ENCODE data around the gene SLC30A7.

Gene SLC30A7

GRCh38 chr1:100988121-100988520, 92.2 kb downstream of the SLC30A7 start:
- DNase-seq = no peak

GRCh38 chr1:100989306-100990077, 93.6 kb downstream of the SLC30A7 start:
- DNase-seq = no peak

DNA sequence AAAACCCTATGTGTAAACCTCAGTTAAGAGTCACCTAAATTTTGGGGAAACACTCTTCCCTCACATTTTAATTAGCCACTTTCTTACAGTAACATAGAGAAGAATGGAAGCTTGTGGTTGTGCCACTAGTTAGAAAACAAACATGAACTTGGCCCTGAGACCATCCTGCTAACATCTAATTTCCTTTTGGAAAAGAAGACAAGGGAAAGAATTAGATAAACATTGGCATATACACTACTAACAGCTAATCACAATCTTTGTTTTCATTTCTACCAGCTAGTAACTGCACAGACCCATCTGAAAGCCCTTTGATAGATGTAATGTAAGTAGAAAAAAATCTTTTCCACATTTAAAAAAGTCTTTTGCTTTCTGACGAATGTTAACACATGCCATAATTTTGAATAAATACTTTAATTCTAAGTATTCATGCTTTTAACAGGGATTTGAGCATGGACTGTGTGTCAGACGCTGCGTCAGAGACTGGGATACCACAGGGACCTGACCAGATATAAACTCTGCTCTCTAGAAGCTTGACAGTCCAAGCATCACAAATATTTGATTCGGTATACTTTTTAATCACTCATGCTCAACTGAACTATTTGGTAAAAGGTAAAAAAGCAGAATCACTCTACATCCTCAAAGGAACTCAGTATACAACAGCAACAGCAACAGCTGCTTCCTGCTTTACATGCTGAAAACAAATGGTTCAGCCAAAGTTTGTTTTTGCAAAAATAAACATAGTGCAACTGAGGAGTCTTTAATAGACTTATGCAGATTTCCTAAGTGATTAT, 99.5 kb downstream of the SLC30A7 start:
- DNase-seq = no peak

DNA sequence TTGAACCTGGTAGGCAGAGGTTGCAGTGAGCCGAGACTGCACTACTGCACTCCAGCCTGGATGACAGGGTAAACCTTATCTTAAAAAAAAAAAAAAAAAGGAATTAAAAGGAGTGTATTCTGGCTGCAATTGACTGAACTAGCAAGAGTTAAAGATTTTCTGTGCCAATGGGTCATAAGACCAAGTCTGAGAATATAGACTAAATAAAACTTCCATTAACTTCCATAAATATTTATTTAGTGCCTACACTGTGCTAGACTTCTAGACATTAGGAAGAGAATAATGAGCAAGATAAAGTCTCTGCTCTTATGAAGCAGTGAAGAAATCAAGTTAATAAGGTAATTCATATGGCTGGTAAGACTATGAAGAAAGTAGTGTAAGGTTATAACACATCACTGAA, 102.5 kb downstream of the SLC30A7 start:
- no peak for DNase-seq

- no peak for DNase-seq
These were observed 104.4 kb downstream of the SLC30A7 start for GRCh38 chr1:101000131-101000873.

GRCh38 chr1:101002551-101002950, 106.7 kb downstream of the SLC30A7 start:
- DNase-seq = no peak

- DNase-seq = no peak
These were observed 107.2 kb downstream of the SLC30A7 start for GRCh38 chr1:101003012-101003650.

GRCh38 chr1:101004061-101004460, 108.2 kb downstream of the SLC30A7 start:
- no peak for DNase-seq

- DNase-seq = no peak
These were observed 108.8 kb downstream of the SLC30A7 start for GRCh38 chr1:101004670-101005069.

DNA sequence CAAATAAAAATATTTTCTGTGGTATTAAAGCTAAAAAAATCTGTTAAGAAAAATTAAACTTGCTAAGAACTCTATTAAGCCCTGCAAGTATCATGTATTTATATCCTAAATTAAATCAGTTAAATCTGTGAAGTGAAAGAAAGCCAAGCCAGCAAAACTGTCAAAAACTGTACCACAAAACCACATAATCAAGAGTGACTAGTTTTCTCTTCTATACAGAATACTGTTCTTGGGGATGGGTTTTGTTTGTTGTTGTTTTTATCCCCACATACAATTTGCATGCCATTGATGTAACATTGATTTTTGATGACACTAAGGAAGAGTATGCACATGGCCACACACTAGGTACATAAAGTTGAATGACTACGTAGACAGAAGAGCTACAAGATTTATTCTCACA, 109.3 kb downstream of the SLC30A7 start:
- no peak for DNase-seq

GRCh38 chr1:101005871-101006270, 110.0 kb downstream of the SLC30A7 start:
- DNase-seq = no peak

DNA sequence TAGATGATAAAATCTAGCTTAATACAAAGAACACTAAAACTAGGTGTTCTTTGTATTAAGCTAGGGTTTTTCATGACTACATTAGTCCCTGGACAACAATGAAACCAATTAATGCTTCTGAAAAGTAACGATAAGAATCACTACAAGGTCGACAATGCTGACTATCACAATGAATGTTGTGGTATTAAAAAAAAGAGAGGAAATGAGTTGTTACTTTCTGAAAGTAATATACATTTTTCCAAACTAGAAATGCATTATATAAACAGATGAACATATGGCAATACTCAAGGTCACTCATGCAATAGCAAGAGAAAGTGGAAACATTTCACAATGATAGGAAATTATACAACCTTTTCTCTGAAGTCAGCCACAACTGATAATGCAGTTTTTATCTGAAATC, 110.7 kb downstream of the SLC30A7 start:
- DNase-seq = no peak

GRCh38 chr1:101008229-101008834, 112.4 kb downstream of the SLC30A7 start:
- no peak for DNase-seq

GRCh38 chr1:101013776-101014175, 117.9 kb downstream of the SLC30A7 start:
- no peak for DNase-seq

- no peak for DNase-seq
These were observed 121.6 kb downstream of the SLC30A7 start for GRCh38 chr1:101017448-101017847.

GRCh38 chr1:101022294-101022693, 126.4 kb downstream of the SLC30A7 start:
- DNase-seq = no peak

GRCh38 chr1:101025283-101025656, 129.4 kb downstream of the SLC30A7 start:
- no peak for DNase-seq

DNA sequence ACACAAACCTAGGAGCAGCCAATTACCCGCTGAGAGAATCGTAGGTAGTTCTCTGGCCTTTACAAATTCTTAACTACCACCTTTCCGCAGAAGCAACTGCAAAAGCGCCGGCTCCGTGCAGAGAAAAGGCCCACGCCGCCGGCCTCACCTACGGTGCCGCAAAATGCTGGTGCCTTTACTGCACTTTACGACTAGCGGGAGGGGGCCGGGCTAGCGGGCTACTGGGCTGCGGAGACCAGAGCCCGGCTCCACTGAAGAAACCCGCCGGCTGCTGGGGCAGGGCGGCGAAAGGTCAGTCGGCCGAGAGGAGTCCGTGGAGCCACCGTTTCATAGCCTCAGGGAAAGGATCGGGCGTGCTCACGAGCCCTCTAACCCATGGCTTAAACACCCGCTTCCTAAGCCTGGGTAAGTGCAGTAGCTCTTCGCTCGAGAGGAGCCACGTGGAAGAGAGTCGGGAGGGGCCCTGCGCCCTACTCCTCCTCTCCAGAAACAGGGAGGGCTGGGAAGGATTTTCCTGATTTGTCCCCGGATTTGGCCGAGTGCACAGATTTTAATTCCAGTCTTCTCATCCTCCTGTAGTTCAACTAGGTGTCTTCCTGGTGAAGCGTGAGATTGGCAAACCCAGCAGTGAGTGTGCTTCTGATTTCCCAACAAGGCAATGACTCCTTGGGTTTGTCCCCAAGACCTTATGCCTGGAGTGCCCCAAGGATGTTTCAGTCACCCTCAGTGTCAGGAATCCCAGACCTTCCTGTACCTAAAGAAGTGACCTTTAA, 130.0 kb downstream of the SLC30A7 start, which contains the start of gene DPH5:
Gene DPH5 (minus strand): TSS at position 128 of the 773 bp plus-strand sequence. CDS start 341 bp downstream, outside the sequence.
- DNase-seq = no peak

DNA sequence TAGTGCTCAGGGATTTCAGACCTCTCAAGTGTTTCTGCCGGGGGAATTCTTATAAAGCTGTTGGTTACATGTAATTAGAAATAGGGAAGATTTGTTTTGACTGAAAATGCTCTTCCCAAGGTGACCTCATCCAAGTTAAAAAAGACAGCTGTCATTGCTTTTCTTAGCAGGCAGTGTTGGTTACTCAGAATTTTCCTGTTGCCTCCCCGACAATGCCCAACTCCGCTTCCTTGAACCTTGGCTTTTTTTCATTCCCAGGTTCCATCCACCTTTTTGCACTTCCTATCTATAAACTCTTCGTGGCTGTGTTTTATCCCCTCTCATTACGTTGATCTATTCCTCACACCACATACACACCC, 130.5 kb downstream of the SLC30A7 start:
- DNase-seq = no peak

GRCh38 chr1:101027194-101027772, 131.4 kb downstream of the SLC30A7 start:
- DNase-seq = no peak

- no peak for DNase-seq
These were observed 132.6 kb downstream of the SLC30A7 start for GRCh38 chr1:101028466-101028865.

All from NCI-H2081 treated with DMSO at 0.1 percent for 48 hours (cell line).